ENCODE measurements around the gene DMBT1. TPM values are rescaled to one million over a fixed set of nuclear protein-coding genes. Genes with fewer than 3 reads are reported as not detected.

Gene DMBT1
- total RNA-seq, 4 donors from 2014 or later, result 0.10 to 0.13 TPM; not detected in 2

DNA sequence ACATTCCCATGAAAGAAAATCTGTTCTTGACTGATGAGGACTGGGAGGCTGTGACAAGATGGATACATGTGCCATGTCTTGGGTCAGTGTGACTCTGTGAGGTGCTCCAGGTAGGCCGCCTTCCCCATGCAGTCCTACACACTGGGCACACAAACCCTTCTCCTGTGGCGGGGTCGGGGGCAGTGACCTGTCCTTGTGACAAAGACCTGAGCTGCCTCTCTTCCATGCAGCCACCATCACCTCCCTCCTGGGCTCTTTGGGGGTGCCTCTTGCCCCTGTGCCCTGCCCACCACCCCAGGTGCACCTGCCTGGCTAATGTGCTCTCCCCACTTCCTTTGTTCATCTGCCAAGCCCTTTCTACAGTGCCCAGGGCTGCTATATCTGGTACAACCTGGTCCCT is 35.7 kb upstream of the DMBT1 start:
- Histone ChIP-seq H3K4me1 (no peaks in the 10 kb centered on the region), H3K27ac (no peak overlapping the region), H3K27me3 (no peaks in the 10 kb centered on the region), H3K36me3 (no peaks in the 10 kb centered on the region), H3K9me3 (no peaks in the 10 kb centered on the region), H3K4me3 (replicated peaks in 1 of 3) (no peak overlapping the region)
- WGBS, 2 donors, result 88 to 100% methylated on average over 3 of the region's 3 CpGs
- intact Hi-C loops (cut with DNase I), result loop anchor here (2.0 kb wide), 1 partner anchor 42 kb away; no protein-coding TSS in a partner anchor
- no peak for DNase-seq
- TF ChIP-seq, protein P1, sequence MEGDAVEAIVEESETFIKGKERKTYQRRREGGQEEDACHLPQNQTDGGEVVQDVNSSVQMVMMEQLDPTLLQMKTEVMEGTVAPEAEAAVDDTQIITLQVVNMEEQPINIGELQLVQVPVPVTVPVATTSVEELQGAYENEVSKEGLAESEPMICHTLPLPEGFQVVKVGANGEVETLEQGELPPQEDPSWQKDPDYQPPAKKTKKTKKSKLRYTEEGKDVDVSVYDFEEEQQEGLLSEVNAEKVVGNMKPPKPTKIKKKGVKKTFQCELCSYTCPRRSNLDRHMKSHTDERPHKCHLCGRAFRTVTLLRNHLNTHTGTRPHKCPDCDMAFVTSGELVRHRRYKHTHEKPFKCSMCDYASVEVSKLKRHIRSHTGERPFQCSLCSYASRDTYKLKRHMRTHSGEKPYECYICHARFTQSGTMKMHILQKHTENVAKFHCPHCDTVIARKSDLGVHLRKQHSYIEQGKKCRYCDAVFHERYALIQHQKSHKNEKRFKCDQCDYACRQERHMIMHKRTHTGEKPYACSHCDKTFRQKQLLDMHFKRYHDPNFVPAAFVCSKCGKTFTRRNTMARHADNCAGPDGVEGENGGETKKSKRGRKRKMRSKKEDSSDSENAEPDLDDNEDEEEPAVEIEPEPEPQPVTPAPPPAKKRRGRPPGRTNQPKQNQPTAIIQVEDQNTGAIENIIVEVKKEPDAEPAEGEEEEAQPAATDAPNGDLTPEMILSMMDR (IDR thresholded peaks at IDR 0.05), result no peak
- no peak for TF ChIP-seq POLR2A (IDR thresholded peaks at IDR 0.05)

DNA sequence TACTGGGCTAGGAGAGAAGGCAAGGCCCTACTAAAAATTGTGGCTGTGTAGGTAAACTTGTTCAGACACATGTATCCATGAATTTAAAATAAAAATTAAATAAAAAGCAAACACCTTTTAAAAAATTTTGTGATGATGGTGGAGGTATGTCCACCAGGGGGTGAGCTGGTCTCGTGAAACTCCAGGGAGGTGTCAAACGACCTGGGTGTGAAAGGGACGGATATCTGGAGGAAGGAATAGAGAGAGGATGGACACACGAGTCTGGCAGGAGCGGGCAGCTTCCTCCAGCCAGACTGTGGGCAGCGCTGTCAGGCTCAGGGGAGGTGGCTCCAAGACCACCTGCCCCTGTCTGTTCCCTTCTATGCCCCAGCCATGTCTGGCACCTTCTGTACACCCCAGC is 34.8 kb upstream of the DMBT1 start:
- Histone ChIP-seq H3K27ac (no peak overlapping the region), H3K9me3 (no peaks in the 10 kb centered on the region), H3K36me3 (no peaks in the 10 kb centered on the region), H3K27me3 (no peaks in the 10 kb centered on the region), H3K4me3 (replicated peaks in 1 of 3) (no peak overlapping the region), H3K4me1 (no peaks in the 10 kb centered on the region)
- WGBS, 2 donors, result 43 to 55% methylated on average over 6 of the region's 6 CpGs
- intact Hi-C loops (cut with DNase I), result loop anchor here (2.0 kb wide), 1 partner anchor 41 kb away; no protein-coding TSS in a partner anchor
- DNase-seq, result peak; percentile 23 to 43
- no peak for TF ChIP-seq POLR2A (IDR thresholded peaks at IDR 0.05)
- TF ChIP-seq, protein P1 (IDR thresholded peaks at IDR 0.05), result peak in 5 of 6 experiments; percentile 18 to 64 (median 36)

DNA sequence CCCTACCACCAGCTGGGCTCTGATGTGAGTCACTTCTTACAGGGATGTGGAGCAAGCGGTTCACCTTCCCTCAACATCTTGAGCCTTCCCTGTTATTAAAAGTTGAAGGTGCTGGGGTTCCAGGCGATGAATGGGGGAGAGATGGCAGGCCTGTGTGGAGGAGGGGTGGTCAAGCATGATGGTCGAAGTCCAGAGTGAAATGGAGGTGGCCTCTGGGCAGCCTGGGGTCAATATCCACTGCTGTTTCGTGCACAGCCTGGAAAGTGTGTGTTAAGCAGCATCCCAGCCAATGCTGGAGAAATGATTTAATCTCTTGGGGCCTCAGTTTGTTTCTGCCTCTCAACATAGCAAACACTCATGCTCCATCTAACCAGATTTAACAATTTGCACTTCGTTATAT is 33.7 kb upstream of the DMBT1 start:
- intact Hi-C loops (cut with DNase I), result no loop called here
- Histone ChIP-seq H3K27ac (no peak overlapping the region), H3K9me3 (no peaks in the 10 kb centered on the region), H3K36me3 (no peaks in the 10 kb centered on the region), H3K27me3 (no peaks in the 10 kb centered on the region), H3K4me3 (replicated peaks in 1 of 3) (no peak overlapping the region), H3K4me1 (no peaks in the 10 kb centered on the region)
- WGBS, 2 donors, result 89 to 91% methylated on average over 5 of the region's 5 CpGs
- no peak for DNase-seq
- no peak for TF ChIP-seq POLR2A (IDR thresholded peaks at IDR 0.05)
- TF ChIP-seq, protein P1 (IDR thresholded peaks at IDR 0.05), result no peak

DNA sequence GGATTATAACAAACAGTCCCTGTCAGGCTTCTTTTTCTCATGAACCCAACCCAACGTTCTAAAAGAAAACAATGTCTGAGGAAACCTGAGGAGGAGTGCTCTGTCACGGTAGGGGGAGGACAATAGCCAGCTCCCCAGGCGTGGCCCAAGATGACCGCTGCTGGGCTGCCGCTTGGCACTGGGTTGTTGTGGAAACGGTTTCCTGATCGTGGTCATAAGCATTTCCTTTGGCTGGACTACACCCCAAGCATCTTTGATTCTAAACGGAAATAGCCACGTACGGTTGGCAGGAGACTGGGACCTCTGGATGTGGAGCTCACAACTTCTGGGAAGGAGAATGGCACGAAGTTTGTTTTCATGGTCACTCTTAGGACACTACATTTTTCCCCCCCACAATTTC is 30.4 kb upstream of the DMBT1 start:
- Histone ChIP-seq H3K9me3 (no peaks in the 10 kb centered on the region), H3K27me3 (no peaks in the 10 kb centered on the region), H3K27ac (peak overlapping the region in 1 of 3 donors; percentile 28), H3K4me3 (replicated peaks in 1 of 3) (no peak overlapping the region), H3K36me3 (no peaks in the 10 kb centered on the region), H3K4me1 (no peaks in the 10 kb centered on the region)
- TF ChIP-seq, protein P1 (IDR thresholded peaks at IDR 0.05), result no peak
- TF ChIP-seq POLR2A (IDR thresholded peaks at IDR 0.05), result no peak
- 44 to 60% methylated on average over 11 of the region's 11 CpGs for WGBS, 2 donors
- intact Hi-C loops (cut with DNase I), result no loop called here
- DNase-seq, result no peak

DNA sequence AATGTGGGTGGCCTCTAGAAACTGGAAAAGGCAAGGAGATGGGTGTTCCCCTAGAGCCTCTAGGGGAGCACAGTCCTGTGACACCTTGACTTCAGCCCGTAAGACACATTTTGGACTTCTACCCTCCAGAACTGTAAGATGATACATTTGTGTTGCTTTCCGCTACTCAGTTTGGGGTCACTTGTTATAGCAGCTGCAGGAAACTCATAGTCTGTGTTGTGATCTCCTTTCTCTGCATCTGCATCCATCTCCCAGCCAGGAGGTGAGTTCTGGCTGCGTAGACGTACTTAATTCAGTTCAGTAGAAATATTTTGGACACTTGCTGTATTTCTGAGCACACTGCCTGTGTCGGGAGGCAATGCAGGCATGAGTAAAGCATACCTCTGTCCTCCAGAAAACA is 29.3 kb upstream of the DMBT1 start:
- intact Hi-C loops (cut with DNase I), result no loop called here
- H3K9me3 ChIP-seq, result no peaks in the 10 kb centered on the region
- H3K27me3 ChIP-seq, result no peaks in the 10 kb centered on the region
- H3K4me3 ChIP-seq (replicated peaks in 1 of 3), result no peak overlapping the region
- H3K27ac ChIP-seq, result no peak overlapping the region
- no peaks in the 10 kb centered on the region for H3K4me1 ChIP-seq
- no peak for TF ChIP-seq POLR2A (IDR thresholded peaks at IDR 0.05)
- TF ChIP-seq, protein P1 (IDR thresholded peaks at IDR 0.05), result no peak
- no peak for DNase-seq
- WGBS, 2 donors, result 87 to 90% methylated on average over 5 of the region's 5 CpGs
- H3K36me3 ChIP-seq, result no peaks in the 10 kb centered on the region
